Activated CD8-positive, alpha-beta memory T cell treated with anti-CD3 and anti-CD28 coated beads, Interleukin-2, amount 50 U/mL, for 1 hour (primary cell): ENCODE results near the gene RGS14.
A peak's percentile ranks its signal among the peaks of the same experiment; 100 is the strongest.

ENCODE experiments used
- DNase-seq: peaks from one replicate; pipeline ENCODE4 v3.0.0-alpha.2; 2020; ENCODE audit errors: extremely low read depth

The RGS14 gene

GRCh38 chr5:177357459-177358351, at the start of gene RGS14:
TSS of gene RGS14 (plus strand) at chr5:177357924. CDS start at chr5:177358025, 101 bp downstream.
- peak; percentile 36 for DNase-seq

GRCh38 chr5:177308740-177309139, 49.0 kb upstream of the RGS14 start:
- DNase-seq, result no peak

- DNase-seq, result no peak
Measured at GRCh38 chr5:177309351-177310191, 48.2 kb upstream of the RGS14 start.

GRCh38 chr5:177310332-177310731, 47.4 kb upstream of the RGS14 start:
- no peak for DNase-seq

- no peak for DNase-seq
Measured at GRCh38 chr5:177310757-177311391, 46.9 kb upstream of the RGS14 start.

GRCh38 chr5:177311392-177311722, 46.4 kb upstream of the RGS14 start:
- DNase-seq, result no peak

- peak; percentile 91 for DNase-seq
Measured at GRCh38 chr5:177311723-177312648, 45.7 kb upstream of the RGS14 start, which contains the start of gene MXD3. TSS of gene MXD3 (minus strand) at chr5:177311898. CDS start at chr5:177311830, 68 bp downstream.

- no peak for DNase-seq
Measured at GRCh38 chr5:177312649-177313181, 45.0 kb upstream of the RGS14 start.

GRCh38 chr5:177313561-177314259, 44.0 kb upstream of the RGS14 start:
- DNase-seq, result no peak

- no peak for DNase-seq
Measured at GRCh38 chr5:177314376-177315342, 43.1 kb upstream of the RGS14 start.

- no peak for DNase-seq
Measured at GRCh38 chr5:177315411-177315810, 42.3 kb upstream of the RGS14 start.

- no peak for DNase-seq
Measured at GRCh38 chr5:177316005-177316404, 41.7 kb upstream of the RGS14 start.

- DNase-seq, result no peak
Measured at GRCh38 chr5:177317959-177318377, 39.8 kb upstream of the RGS14 start.

GRCh38 chr5:177319913-177320588, 37.7 kb upstream of the RGS14 start:
- DNase-seq, result no peak

- DNase-seq, result no peak
Measured at GRCh38 chr5:177320879-177321278, 36.8 kb upstream of the RGS14 start.

- no peak for DNase-seq
Measured at GRCh38 chr5:177325868-177326381, 31.8 kb upstream of the RGS14 start.

GRCh38 chr5:177327539-177328522, 29.9 kb upstream of the RGS14 start:
- no peak for DNase-seq
